Measurements from ENCODE around the gene MS4A1.

MS4A1 gene

GRCh38 chr11:60493454-60493853 lies 37.8 kb downstream of the MS4A1 start:
- Histone ChIP-seq H3K9ac (ENCODE audit: low read depth, low read length, poor library complexity, severe bottlenecking) (no peak overlapping the region), H4K20me1 (ENCODE audit: insufficient read depth, low read length, poor library complexity, severe bottlenecking) (no peaks in the 10 kb centered on the region), H3K4me2 (ENCODE audit: low read depth, low read length, poor library complexity, severe bottlenecking) (no peak overlapping the region), H3K9me3 (ENCODE audit: insufficient read depth, low read depth, low read length) (no peaks in the 10 kb centered on the region), H3F3A (ENCODE audit: low read depth) (no peaks in the 10 kb centered on the region), H3K9me2 (replicated peaks; ENCODE audit: low read depth, low read length) (no peaks in the 10 kb centered on the region), H3K27me3 (ENCODE audit: insufficient read depth, low read length, poor library complexity, severe bottlenecking) (peaks cover 39% of the 10 kb centered on the region), H3K79me2 (ENCODE audit: insufficient read depth, low read length) (no peaks in the 10 kb centered on the region), H3K4me1 (ENCODE audit: insufficient read depth, low read length, poor library complexity, severe bottlenecking) (no peaks in the 10 kb centered on the region), H2AFZ (ENCODE audit: low read length) (no peak overlapping the region), H3K36me3 (ENCODE audit: insufficient read depth, low read length) (no peaks in the 10 kb centered on the region), H3K4me3 (ENCODE audit: low read length, poor library complexity, severe bottlenecking) (no peak overlapping the region)
- TF ChIP-seq EZH2phosphoT487 (IDR thresholded peaks at IDR 0.05; ENCODE audit: borderline replicate concordance) (no peak), CTCF (conservative IDR thresholded peaks at IDR 0.05; ENCODE audit: low read length) (no peak)

- H3K36me3 ChIP-seq (ENCODE audit: insufficient read depth, low read length), result no peaks in the 10 kb centered on the region
- H3K79me2 ChIP-seq (ENCODE audit: insufficient read depth, low read length), result no peaks in the 10 kb centered on the region
- H3K9ac ChIP-seq (ENCODE audit: low read depth, low read length, poor library complexity, severe bottlenecking), result no peak overlapping the region
- no peaks in the 10 kb centered on the region for H3K9me2 ChIP-seq (replicated peaks; ENCODE audit: low read depth, low read length)
- peaks cover 88% of the 10 kb centered on the region for H3K27me3 ChIP-seq (ENCODE audit: insufficient read depth, low read length, poor library complexity, severe bottlenecking)
- H4K20me1 ChIP-seq (ENCODE audit: insufficient read depth, low read length, poor library complexity, severe bottlenecking), result no peaks in the 10 kb centered on the region
- no peak overlapping the region for H2AFZ ChIP-seq (ENCODE audit: low read length)
- H3K4me2 ChIP-seq (ENCODE audit: low read depth, low read length, poor library complexity, severe bottlenecking), result no peak overlapping the region
- H3K9me3 ChIP-seq (ENCODE audit: insufficient read depth, low read depth, low read length), result no peaks in the 10 kb centered on the region
- H3F3A ChIP-seq (ENCODE audit: low read depth), result no peaks in the 10 kb centered on the region
- no peak overlapping the region for H3K4me3 ChIP-seq (ENCODE audit: low read length, poor library complexity, severe bottlenecking)
- no peak for TF ChIP-seq EZH2phosphoT487 (IDR thresholded peaks at IDR 0.05; ENCODE audit: borderline replicate concordance)
- TF ChIP-seq CTCF (conservative IDR thresholded peaks at IDR 0.05; ENCODE audit: low read length), result no peak
- no peaks in the 10 kb centered on the region for H3K4me1 ChIP-seq (ENCODE audit: insufficient read depth, low read length, poor library complexity, severe bottlenecking)
These were observed 42.8 kb downstream of the MS4A1 start for GRCh38 chr11:60498399-60498798.

- Histone ChIP-seq H3K36me3 (ENCODE audit: insufficient read depth, low read length) (no peaks in the 10 kb centered on the region), H3F3A (ENCODE audit: low read depth) (no peaks in the 10 kb centered on the region), H3K4me2 (ENCODE audit: low read depth, low read length, poor library complexity, severe bottlenecking) (no peak overlapping the region), H3K4me1 (ENCODE audit: insufficient read depth, low read length, poor library complexity, severe bottlenecking) (no peaks in the 10 kb centered on the region), H3K4me3 (ENCODE audit: low read length, poor library complexity, severe bottlenecking) (no peak overlapping the region), H3K9me3 (ENCODE audit: insufficient read depth, low read depth, low read length) (no peaks in the 10 kb centered on the region), H3K79me2 (ENCODE audit: insufficient read depth, low read length) (no peaks in the 10 kb centered on the region), H2AFZ (ENCODE audit: low read length) (no peak overlapping the region), H4K20me1 (ENCODE audit: insufficient read depth, low read length, poor library complexity, severe bottlenecking) (no peaks in the 10 kb centered on the region), H3K9ac (ENCODE audit: low read depth, low read length, poor library complexity, severe bottlenecking) (no peak overlapping the region), H3K9me2 (replicated peaks; ENCODE audit: low read depth, low read length) (no peaks in the 10 kb centered on the region), H3K27me3 (ENCODE audit: insufficient read depth, low read length, poor library complexity, severe bottlenecking) (peaks cover 90% of the 10 kb centered on the region)
- no peak for TF ChIP-seq CTCF (conservative IDR thresholded peaks at IDR 0.05; ENCODE audit: low read length)
- TF ChIP-seq EZH2phosphoT487 (IDR thresholded peaks at IDR 0.05; ENCODE audit: borderline replicate concordance), result no peak
These were observed 43.2 kb downstream of the MS4A1 start for GRCh38 chr11:60498853-60499252.

All from Loucy (cell line).